Stimulated activated naive CD8-positive, alpha-beta T cell treated with anti-CD3 and anti-CD28 coated beads, Interleukin-15, Interleukin-2, amounts not matched to agents 100 ng/mL and 50 ng/mL, for 24 hours (primary cell): ENCODE results near the gene RTTN.
"Not testable (repeated sequence)": the region's sequence is repeated elsewhere in the genome, so short reads cannot be mapped to it uniquely, and the experiment has no call there.

Experiments used
- H3K27ac Mint-ChIP-seq: one replicate; pipeline ENCODE4 v1.8.0; 2021; ENCODE audit warnings: mild to moderate bottlenecking, mixed read lengths
- H3K27me3 Mint-ChIP-seq: one replicate; pipeline ENCODE4 v1.8.0; 2021; ENCODE audit warnings: mixed read lengths
- H3K36me3 Mint-ChIP-seq: one replicate; pipeline ENCODE4 v1.8.0; 2021; ENCODE audit warnings: low read depth, mixed read lengths
- H3K4me1 Mint-ChIP-seq: one replicate; pipeline ENCODE4 v1.8.0; 2021; ENCODE audit warnings: low read depth, mixed read lengths
- H3K4me3 Mint-ChIP-seq: one replicate; pipeline ENCODE4 v1.8.0; 2021; ENCODE audit warnings: mild to moderate bottlenecking, mixed read lengths
- H3K9me3 Mint-ChIP-seq: one replicate; pipeline ENCODE4 v1.8.0; 2021; ENCODE audit warnings: mixed read lengths

The RTTN gene

DNA sequence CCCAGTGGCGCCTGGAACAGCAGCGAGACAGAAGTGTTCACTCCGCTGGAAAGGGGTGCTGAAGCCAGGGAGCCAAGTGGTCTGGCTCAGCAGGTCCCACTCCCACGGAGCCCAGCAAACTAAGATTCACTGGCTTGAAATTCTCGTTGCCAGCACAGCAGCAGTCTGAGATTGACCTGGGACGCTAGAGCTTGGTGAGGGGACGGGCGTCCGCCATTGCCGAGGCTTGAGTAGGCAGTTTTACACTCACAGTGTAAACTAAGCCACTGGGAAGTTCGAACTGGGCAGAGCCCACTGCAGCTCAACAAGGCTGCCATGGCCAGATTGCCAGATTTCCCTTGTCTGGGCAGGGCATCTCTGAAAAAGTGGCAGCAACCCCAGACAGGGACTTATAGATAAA is 94.8 kb downstream of the RTTN start:
- no peak overlapping the region for H3K4me3 Mint-ChIP-seq
- H3K27me3 Mint-ChIP-seq = no peaks in the 10 kb centered on the region
- peaks cover 62% of the 10 kb centered on the region for H3K36me3 Mint-ChIP-seq
- H3K4me1 Mint-ChIP-seq = no peaks in the 10 kb centered on the region
- no peak overlapping the region for H3K27ac Mint-ChIP-seq
- no peaks in the 10 kb centered on the region for H3K9me3 Mint-ChIP-seq

DNA sequence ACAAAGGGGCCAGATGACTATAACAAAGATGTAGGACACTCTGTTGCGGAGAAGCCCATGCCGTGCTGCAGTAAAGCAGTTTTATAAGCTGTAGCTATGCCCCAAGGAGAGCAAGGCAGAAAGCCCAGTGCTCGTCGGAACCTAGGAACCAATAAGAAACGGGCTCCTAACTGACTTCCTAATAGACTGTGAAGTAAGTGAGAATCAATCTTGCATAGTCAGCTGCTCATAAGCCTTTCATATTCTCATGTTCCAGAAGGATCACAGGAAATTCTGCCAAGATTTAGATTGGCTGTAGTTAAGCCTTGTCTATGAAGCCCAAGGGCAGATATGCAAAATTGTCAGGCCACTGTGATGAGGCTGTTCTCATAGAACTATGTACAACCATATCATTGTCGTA is 98.4 kb downstream of the RTTN start:
- no peak overlapping the region for H3K27ac Mint-ChIP-seq
- no peak overlapping the region for H3K4me3 Mint-ChIP-seq
- no peaks in the 10 kb centered on the region for H3K4me1 Mint-ChIP-seq
- peaks cover 68% of the 10 kb centered on the region for H3K36me3 Mint-ChIP-seq
- no peaks in the 10 kb centered on the region for H3K27me3 Mint-ChIP-seq
- H3K9me3 Mint-ChIP-seq = peaks cover 4% of the 10 kb centered on the region

DNA sequence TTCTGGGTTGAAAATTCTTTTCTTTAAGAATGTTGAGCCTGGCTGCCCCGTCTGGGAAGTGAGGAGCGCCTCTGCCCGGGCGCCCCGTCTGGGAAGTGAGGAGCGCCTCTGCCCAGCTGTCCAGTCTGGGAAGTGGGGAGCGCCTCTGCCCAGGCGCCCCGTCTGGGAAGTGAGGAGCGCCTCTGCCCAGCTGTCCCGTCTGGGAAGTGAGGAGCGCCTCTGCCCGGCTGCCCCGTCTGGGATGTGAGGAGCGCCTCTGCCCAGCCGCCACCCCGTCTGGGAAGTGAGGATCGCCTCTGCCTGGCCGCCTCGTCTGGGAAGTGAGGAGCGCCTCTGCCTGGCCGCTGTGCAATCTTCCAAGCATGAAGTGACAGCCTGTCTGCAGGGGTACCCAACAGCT is 102.6 kb downstream of the RTTN start:
- not testable (repeated sequence) for H3K4me3 Mint-ChIP-seq
- H3K36me3 Mint-ChIP-seq = peaks cover 58% of the 10 kb centered on the region

DNA sequence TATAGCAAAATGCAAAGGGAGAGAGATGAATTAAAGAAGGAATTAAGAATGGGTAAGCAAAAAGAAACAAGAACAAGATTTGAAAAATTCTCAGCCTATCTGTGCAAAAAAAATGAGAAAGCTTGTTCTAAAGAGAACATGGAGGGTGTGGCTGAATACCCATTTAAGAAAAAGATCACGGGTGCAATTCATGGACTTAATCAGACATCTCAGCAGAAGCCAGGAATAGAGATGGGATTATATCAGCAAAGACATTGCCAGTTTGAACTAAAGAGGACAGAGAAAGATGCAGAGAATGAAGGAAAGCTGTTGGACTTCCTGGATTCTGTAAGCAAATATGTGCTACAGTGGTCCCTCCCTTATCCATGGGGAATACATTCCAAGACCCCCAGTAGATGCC is 115.6 kb downstream of the RTTN start:
- H3K36me3 Mint-ChIP-seq = peaks cover 26% of the 10 kb centered on the region
- H3K9me3 Mint-ChIP-seq = no peaks in the 10 kb centered on the region
- H3K27ac Mint-ChIP-seq = no peak overlapping the region
- no peak overlapping the region for H3K4me3 Mint-ChIP-seq
- H3K4me1 Mint-ChIP-seq = no peaks in the 10 kb centered on the region
- no peaks in the 10 kb centered on the region for H3K27me3 Mint-ChIP-seq

More for the DNA sequence above, 102.6 kb downstream of the RTTN start:
- peaks cover 14% of the 10 kb centered on the region for H3K9me3 Mint-ChIP-seq
- H3K27ac Mint-ChIP-seq, H3K27me3 Mint-ChIP-seq, H3K4me1 Mint-ChIP-seq: not testable (repeated sequence)

DNA sequence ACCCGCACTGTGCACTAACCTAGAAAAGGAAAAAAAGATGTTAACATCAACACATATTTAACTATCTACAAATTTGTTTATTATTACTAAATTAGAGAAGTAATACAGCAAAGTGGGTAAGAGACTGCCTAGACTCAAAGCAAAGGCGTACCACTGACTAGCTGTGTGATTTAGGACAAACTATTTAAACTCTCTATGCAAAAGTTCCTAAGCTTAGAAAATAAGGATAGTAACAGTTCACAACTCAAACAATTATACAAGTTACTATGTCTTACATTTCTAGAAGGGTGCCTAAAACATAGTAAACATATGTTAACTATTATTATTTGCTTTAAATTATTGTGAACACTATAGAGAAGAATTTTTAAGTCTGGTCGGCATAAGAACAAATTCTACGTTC is 119.4 kb downstream of the RTTN start:
- Mint-ChIP-seq H3K27ac (no peak overlapping the region), H3K4me1 (no peaks in the 10 kb centered on the region), H3K4me3 (no peak overlapping the region), H3K36me3 (peaks cover 31% of the 10 kb centered on the region), H3K9me3 (no peaks in the 10 kb centered on the region), H3K27me3 (no peaks in the 10 kb centered on the region)

DNA sequence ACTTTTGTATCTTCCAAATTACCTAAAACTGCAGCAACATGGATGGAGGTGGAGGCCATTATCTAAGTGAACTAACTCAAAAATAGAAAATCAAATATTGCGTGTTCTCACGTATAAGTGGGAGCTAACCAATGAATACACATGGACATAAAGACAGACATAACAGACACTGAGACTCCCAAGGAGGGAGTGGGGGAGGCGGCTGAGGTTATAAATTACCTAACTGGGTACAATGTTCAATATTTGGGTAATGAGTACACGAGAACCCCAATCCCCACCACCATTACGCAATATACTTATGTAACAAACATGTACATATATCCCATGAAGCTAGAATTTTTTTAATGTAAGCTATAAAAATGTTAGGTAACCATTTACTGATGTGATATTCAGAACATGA is 119.8 kb downstream of the RTTN start:
- H3K4me3 Mint-ChIP-seq = no peak overlapping the region
- H3K9me3 Mint-ChIP-seq = no peaks in the 10 kb centered on the region
- H3K27me3 Mint-ChIP-seq = no peaks in the 10 kb centered on the region
- no peak overlapping the region for H3K27ac Mint-ChIP-seq
- peaks cover 32% of the 10 kb centered on the region for H3K36me3 Mint-ChIP-seq
- H3K4me1 Mint-ChIP-seq = no peaks in the 10 kb centered on the region

DNA sequence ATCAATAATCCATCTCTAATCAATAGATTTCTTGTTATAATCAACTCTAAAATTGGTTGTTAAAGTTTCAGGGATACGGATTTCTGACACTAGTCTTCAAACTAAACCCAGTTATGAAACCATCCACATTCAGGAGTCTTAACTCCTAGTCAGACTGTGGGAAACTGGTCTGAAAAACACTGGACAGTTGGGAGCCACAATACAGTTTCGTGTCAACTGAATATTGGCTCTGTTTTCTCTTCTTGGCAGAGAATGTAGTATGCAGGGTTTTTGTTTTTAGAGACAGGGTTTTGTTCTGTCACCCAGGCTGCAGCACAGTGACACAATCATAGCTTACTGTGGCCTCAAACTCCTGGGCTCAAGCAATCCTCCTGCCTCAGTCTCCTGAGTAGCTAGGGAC is 123.1 kb downstream of the RTTN start:
- Mint-ChIP-seq H3K4me3 (no peak overlapping the region), H3K27ac (no peak overlapping the region), H3K27me3 (no peaks in the 10 kb centered on the region), H3K9me3 (no peaks in the 10 kb centered on the region), H3K36me3 (peaks cover 37% of the 10 kb centered on the region), H3K4me1 (no peaks in the 10 kb centered on the region)

DNA sequence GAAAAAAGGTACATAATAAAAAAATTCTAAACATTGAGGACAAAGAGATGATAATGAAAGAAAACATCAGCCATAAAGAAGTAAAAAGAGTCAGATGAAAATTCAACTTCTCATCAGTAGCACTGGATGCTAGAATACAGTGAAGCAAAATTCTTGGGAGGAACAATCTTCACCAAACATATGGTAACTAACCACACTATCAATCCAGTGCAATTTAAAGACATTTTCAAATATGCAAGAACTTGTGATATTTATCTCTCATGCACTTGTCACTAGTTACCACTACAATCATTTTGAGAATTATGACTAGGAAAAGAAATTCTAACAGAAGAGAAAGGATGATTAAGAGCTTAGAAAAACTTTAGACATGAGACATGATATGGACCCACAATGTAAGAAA is 127.4 kb downstream of the RTTN start:
- Mint-ChIP-seq H3K27ac (no peak overlapping the region), H3K36me3 (peaks cover 44% of the 10 kb centered on the region), H3K4me1 (no peaks in the 10 kb centered on the region), H3K9me3 (no peaks in the 10 kb centered on the region), H3K4me3 (no peak overlapping the region), H3K27me3 (no peaks in the 10 kb centered on the region)

DNA sequence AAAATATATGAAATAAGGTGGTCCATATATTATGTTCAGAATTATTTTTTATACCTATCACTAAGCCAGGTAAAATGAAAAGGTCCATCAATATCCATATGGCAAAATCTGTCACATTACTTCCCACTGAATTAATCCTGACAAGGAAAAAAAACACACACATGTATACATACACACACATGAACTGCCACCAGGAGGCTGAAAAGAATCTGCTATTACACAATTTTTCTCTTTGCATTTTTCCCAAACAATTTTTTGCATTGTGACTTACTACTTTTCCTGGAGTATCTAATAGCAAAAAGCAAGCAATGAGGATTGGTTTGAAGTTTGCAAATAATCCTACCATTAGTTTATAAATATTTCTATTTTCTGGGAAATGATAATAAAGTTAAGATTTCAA is 129.6 kb downstream of the RTTN start:
- Mint-ChIP-seq H3K36me3 (peaks cover 38% of the 10 kb centered on the region), H3K4me1 (no peaks in the 10 kb centered on the region), H3K9me3 (no peaks in the 10 kb centered on the region), H3K4me3 (no peak overlapping the region), H3K27ac (no peak overlapping the region), H3K27me3 (no peaks in the 10 kb centered on the region)

DNA sequence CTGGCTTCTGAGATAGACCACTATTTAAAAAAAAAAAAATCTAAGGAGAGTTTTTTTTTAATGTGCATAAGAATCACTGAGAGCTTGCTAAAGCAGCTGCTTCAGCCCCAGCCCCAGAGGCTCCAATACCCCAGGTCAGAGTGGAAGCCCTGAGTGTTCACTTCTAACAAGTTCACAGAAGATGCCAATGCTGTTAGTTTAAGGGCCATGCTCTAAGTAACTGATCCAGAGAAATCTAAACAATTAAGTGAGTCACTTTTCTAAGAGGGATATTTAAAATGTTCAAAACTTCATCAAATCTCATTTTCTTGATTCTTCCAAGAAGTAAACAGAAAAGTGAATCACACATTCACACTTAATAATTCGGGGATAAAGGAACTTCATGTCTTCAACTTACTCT is 131.4 kb downstream of the RTTN start:
- Mint-ChIP-seq H3K4me1 (peaks cover 7% of the 10 kb centered on the region), H3K9me3 (no peaks in the 10 kb centered on the region), H3K36me3 (peaks cover 39% of the 10 kb centered on the region), H3K27me3 (no peaks in the 10 kb centered on the region), H3K4me3 (no peak overlapping the region), H3K27ac (no peak overlapping the region)

DNA sequence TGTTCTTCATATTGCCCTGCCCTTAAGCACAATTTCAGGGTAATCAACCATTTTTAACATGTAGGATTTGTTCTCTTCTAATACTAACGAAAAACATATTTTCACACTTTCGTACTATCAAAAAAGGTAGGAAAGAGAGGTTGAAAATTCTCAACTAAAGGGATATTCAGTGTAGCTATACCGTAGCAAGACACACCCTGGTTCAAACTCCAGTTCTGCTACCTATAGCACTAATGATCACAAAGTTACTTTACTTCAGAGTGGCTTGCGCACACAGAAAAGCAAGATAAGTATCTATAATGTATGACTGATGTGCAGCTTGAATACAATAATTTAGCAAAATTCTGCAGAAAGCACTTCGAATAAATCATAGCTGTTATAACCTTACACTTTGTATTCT is 132.1 kb downstream of the RTTN start:
- Mint-ChIP-seq H3K27ac (no peak overlapping the region), H3K27me3 (no peaks in the 10 kb centered on the region), H3K4me3 (no peak overlapping the region), H3K4me1 (peaks cover 10% of the 10 kb centered on the region), H3K36me3 (peaks cover 41% of the 10 kb centered on the region), H3K9me3 (no peaks in the 10 kb centered on the region)

DNA sequence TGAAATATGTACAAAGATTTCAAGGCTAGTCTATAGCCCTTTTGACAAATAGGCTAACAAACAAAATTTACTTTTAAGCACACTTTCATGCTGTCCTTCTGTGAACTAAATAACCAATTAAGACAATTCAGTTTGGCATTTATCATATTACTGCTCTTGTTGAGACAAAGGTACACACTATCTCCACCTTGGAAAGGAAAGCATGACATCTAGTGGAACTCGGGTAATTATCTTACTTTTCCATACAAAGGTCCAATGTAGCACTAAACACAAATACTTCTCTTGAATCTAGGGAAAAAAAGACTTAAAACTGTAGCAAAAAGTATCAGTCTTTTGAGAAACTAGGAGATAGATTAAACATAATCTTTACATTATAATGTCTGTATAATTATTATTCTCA is 132.8 kb downstream of the RTTN start:
- Mint-ChIP-seq H3K36me3 (peaks cover 43% of the 10 kb centered on the region), H3K27ac (no peak overlapping the region), H3K9me3 (no peaks in the 10 kb centered on the region), H3K4me1 (peaks cover 10% of the 10 kb centered on the region), H3K4me3 (no peak overlapping the region), H3K27me3 (no peaks in the 10 kb centered on the region)

DNA sequence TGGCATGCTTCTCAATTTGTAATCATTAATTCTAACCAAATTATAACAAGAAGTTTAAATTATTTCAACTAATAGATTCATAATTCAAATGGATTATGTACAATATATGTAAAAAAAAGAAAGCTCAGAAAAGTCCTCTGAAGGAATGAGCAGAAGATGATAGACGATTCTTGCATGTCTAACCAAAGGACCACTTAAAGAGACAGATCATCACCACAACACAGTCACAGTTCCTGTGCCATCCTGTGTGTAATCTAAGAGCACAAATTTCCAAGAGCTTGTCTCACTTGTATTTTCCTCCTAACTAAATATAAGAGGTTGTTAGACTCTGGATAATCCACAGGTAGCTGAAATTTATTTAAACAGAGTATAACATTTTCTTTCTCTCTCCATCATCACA is 135.5 kb downstream of the RTTN start:
- no peak overlapping the region for H3K4me3 Mint-ChIP-seq
- no peaks in the 10 kb centered on the region for H3K27me3 Mint-ChIP-seq
- peaks cover 10% of the 10 kb centered on the region for H3K4me1 Mint-ChIP-seq
- peaks cover 48% of the 10 kb centered on the region for H3K36me3 Mint-ChIP-seq
- H3K9me3 Mint-ChIP-seq = no peaks in the 10 kb centered on the region
- H3K27ac Mint-ChIP-seq = no peak overlapping the region

DNA sequence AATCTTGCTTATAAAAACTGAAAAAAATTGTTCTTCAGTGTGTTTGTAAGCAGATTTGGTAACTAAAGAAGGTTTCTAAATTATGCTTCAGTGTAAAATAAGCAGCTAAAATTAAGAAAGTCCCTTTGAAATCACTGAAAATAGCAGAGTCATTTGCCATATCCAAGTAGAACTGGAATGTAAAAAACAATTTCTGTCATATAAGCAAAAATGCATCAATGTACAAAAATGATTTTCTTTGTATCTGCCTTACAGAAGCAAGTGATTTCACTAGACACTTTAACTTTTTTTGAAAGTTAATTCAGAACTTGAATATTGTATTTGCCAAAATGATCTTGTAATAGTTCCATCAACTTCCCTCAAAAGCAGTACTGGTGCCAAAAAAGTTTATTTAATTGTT is 136.1 kb downstream of the RTTN start:
- no peak overlapping the region for H3K4me3 Mint-ChIP-seq
- H3K36me3 Mint-ChIP-seq = peaks cover 42% of the 10 kb centered on the region
- peaks cover 10% of the 10 kb centered on the region for H3K4me1 Mint-ChIP-seq
- no peaks in the 10 kb centered on the region for H3K27me3 Mint-ChIP-seq
- no peaks in the 10 kb centered on the region for H3K9me3 Mint-ChIP-seq
- H3K27ac Mint-ChIP-seq = no peak overlapping the region

DNA sequence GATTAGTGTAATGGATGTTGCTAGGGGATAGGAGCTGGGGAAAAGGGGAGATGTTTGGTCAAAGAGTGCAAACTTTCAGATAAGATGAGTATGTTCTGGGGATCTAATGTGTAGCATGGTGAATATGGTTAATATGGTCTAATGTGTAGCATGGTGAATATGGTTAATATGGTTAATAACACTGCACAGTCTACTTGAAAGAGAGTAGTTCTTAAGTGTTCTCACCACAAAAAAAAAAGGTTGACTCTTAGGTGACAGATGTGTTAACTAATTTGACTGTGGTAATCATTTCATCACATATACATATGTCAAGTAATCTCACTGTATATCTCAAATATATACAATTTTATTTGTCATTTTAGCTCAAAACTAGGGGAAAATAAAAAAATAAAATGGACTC is 136.5 kb downstream of the RTTN start:
- Mint-ChIP-seq H3K9me3 (no peaks in the 10 kb centered on the region), H3K4me1 (peaks cover 10% of the 10 kb centered on the region), H3K4me3 (no peak overlapping the region), H3K36me3 (peaks cover 38% of the 10 kb centered on the region), H3K27ac (no peak overlapping the region), H3K27me3 (no peaks in the 10 kb centered on the region)

DNA sequence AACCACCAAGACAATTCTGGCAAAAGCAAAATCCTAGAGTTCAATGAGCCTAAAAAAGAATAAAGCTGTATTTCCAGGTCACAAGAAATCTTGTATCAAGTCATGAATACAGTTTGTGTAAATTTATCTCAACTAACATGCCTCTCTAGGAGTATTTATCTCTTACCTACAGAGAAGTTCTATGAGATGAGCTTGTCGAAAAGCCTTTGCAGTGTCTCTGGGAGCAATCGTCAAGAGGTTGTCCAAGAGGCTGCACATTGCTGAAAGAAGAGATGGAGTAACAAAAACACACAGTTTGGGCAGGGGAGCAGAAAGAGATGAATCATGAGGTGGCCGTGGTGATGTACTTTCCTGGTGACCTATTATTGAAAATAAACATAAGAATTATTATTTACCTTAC is 145.8 kb downstream of the RTTN start:
- Mint-ChIP-seq H3K27me3 (no peaks in the 10 kb centered on the region), H3K4me3 (no peak overlapping the region), H3K27ac (no peak overlapping the region), H3K9me3 (no peaks in the 10 kb centered on the region), H3K4me1 (no peaks in the 10 kb centered on the region), H3K36me3 (peaks cover 59% of the 10 kb centered on the region)

DNA sequence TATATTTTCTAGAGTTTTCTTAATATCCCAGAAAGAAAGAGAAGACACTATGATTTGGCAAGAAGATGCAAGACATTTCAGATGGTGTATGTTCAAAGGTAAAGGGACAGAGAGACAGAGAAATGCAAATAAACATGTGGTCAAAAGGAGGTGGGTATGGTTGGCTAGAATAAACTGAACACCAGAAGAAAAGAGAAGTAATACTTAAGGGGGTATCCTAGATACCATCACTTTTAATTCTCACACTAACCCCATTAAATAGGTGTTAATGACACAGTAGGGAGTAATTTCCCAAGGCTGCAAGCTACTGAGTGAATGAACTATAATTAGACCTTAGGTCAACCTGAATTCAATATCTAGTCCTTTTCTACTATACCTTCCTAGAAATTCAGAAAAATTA is 146.6 kb downstream of the RTTN start:
- no peak overlapping the region for H3K27ac Mint-ChIP-seq
- H3K36me3 Mint-ChIP-seq = peaks cover 59% of the 10 kb centered on the region
- H3K9me3 Mint-ChIP-seq = no peaks in the 10 kb centered on the region
- no peaks in the 10 kb centered on the region for H3K4me1 Mint-ChIP-seq
- no peak overlapping the region for H3K4me3 Mint-ChIP-seq
- H3K27me3 Mint-ChIP-seq = no peaks in the 10 kb centered on the region
